H1 (cell line): Measurements from ENCODE around the gene CANT1. TPM values are rescaled to one million over a fixed set of nuclear protein-coding genes. Genes with fewer than 3 reads are reported as not detected.

Experiments used
- EGR1 ChIP-seq: IDR thresholded peaks from 2 replicates; pipeline ENCODE4 v1.6.1; 2011; ENCODE audit warnings: low read depth, low read length, borderline replicate concordance
- NRF1 ChIP-seq: IDR thresholded peaks from 2 replicates; pipeline ENCODE4 v1.6.1; 2011; ENCODE audit warnings: mild to moderate bottlenecking, low read depth, low read length, improper control_type of control experiment
- RNF2 ChIP-seq: fragments of 200-900, 300-1000 bp; sonication (generic); IDR thresholded peaks from 2 replicates; pipeline ENCODE4 v1.7.1; 2016; ENCODE audit warnings: borderline replicate concordance, low read depth, mild to moderate bottlenecking, antibody characterized with exemption, low read length; ENCODE audit not compliant: poor library complexity, severe bottlenecking; ENCODE audit errors: missing control alignments
- SIRT6 ChIP-seq: IDR thresholded peaks from one replicate; pipeline ENCODE4 v1.7.1; 2012; ENCODE audit warnings: low read length, inconsistent platforms
- TCF12 ChIP-seq: IDR thresholded peaks from 2 replicates; pipeline ENCODE4 v1.6.1; 2011; ENCODE audit warnings: low read depth, mild to moderate bottlenecking, low read length
- polyA plus RNA-seq, 7 experiments: library from polyadenylated mRNA; depleted of rRNA in 3 of 7; stranded (reverse) in 5 of 7; unstranded in 2 of 7; fragments of >200 nt in 5 of 7; fragments of 200-250 nt in 2 of 7; gene quantifications; 1 replicate in 5 of 7; 2 replicates in 1 of 7; 4 replicates in 1 of 7; pipeline versions ENCODE4 v1.2.1 to v1.2.3, GENCODE V29; 2011 to 2013; ENCODE audit warnings: missing spikeins in 2 of 7, mixed read lengths in 2 of 7
- total RNA-seq: library from RNA; stranded (reverse); fragmentation: NEBNext Ultra II Directional; extraction: Animal tissue kit (Norgen Biotek cat#: 25700); gene quantifications from 2 replicates; pipeline ENCODE4 v1.2.1, GENCODE V29; 2021

The CANT1 gene
- total and polyA plus RNA-seq, 2 of the 8 experiments (the other 6 are each of a cell fraction or from before 2014, with no cell fraction given): 23.0 to 32.6 TPM

DNA sequence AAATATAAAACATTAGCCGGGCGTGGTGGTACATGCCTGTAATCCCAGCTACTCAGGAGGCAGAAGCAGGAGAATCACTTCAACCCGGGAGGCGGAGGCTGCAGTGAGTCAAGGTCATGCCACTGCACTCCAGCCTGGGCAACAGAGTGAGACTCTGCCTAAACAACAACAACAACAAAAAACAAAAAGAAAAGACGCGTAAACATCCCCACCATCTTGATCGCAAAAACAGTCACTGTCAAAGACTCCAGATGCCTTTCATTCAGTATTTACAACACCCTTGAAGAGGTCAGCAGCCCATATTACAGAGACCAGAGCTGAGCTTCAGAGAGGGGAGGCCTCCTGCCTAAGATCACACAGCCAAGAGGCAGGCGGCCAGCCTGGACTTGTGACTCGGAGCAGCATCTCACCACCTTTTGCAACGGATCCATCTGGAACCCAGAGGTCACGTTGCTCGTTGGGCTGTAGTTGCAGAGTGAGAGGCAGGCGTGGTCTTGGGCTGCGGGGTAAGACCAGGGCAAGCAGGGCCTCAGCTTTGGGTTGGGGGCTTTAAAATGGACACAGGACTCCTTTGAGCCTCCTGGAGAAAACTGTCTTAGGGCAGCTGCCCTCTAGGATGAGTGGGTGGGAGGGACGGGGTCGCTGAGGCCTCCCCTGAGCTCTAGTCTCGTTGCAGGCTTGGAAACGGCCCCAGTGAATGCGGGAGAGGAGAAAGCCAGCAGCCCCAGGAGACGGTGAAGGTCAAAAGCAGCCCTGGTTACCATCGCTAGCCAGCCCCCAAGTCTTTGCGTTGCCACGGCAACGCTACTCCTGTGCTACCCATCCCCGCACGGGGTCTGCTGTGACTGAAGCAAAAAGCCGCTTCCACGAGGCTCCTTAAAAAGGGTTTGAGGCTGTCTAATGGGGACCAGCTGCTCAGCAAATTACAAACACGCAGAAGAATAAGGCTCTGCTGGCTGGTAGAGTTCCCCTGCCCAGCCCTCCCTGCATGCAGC lies 55.9 kb downstream of the CANT1 start (continued):
- TF ChIP-seq RNF2: no peak
- TF ChIP-seq SIRT6: no peak
- TF ChIP-seq TCF12: no peak
- TF ChIP-seq NRF1: no peak
- TF ChIP-seq EGR1: no peak
- TF ChIP-seq, all 59 proteins: peak for 0
